Nephron progenitor cell (in vitro differentiated cells): ENCODE results near the gene RMND5A.
A peak's percentile ranks its signal among the peaks of the same experiment; 100 is the strongest.

Source experiments
- DNase-seq: peaks from one replicate; pipeline ENCODE4 v3.0.0; 2021
- H3K27ac Mint-ChIP-seq: 2 replicates; pipeline ENCODE4 v1.8.0; 2021; ENCODE audit warnings: mild to moderate bottlenecking, moderate library complexity, mixed read lengths
- H3K27me3 Mint-ChIP-seq: 2 replicates; pipeline ENCODE4 v1.8.0; 2021; ENCODE audit warnings: mild to moderate bottlenecking, low read depth, mixed read lengths; ENCODE audit not compliant: poor library complexity
- H3K36me3 Mint-ChIP-seq: 2 replicates; pipeline ENCODE4 v1.8.0; 2021; ENCODE audit warnings: low read depth, mixed read lengths
- H3K4me1 Mint-ChIP-seq: 2 replicates; pipeline ENCODE4 v1.8.0; 2021; ENCODE audit warnings: mixed read lengths
- H3K4me3 Mint-ChIP-seq: 2 replicates; pipeline ENCODE4 v1.8.0; 2021; ENCODE audit warnings: mild to moderate bottlenecking, moderate library complexity, mixed read lengths
- H3K9me3 Mint-ChIP-seq: 2 replicates; pipeline ENCODE4 v1.8.0; 2021; ENCODE audit warnings: mild to moderate bottlenecking, moderate library complexity, mixed read lengths
- TF ChIP-seq, protein P1 (sequence below): fragments of 200-600 bp; sonication (generic); IDR thresholded peaks from 2 replicates; pipeline ENCODE4 v1.5.0; 2021; ENCODE audit warnings: antibody characterized with exemption

Gene RMND5A

DNA sequence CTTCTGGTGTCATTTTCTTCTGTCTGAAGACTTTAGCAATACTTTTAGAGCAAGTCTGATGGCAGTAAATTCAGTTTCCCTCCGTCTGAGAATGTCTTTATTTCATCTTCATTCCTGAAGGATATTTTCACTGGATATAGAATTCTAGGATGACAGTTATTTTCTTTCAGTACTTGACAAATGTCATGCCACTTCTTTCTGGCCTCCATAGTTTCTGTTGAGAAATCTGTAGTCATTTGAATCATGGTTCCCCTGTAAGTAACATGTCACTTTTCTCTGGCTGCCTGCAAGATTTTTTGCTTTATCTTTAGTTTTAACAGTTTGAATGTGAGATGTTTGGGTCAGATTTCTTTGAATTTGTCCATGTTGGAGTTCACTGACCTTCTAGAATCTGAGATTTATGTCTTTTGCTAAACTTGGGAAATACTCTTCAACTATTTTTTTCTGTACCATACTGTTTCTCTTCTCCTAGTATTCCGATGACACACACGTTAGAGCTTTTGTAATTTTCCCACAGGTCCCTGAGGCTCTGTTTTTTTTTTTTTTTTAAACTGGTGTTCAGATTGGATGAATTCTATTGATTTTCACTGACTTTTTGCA, 30.2 kb downstream of the RMND5A start:
- no peak for DNase-seq
- TF ChIP-seq, protein P1, sequence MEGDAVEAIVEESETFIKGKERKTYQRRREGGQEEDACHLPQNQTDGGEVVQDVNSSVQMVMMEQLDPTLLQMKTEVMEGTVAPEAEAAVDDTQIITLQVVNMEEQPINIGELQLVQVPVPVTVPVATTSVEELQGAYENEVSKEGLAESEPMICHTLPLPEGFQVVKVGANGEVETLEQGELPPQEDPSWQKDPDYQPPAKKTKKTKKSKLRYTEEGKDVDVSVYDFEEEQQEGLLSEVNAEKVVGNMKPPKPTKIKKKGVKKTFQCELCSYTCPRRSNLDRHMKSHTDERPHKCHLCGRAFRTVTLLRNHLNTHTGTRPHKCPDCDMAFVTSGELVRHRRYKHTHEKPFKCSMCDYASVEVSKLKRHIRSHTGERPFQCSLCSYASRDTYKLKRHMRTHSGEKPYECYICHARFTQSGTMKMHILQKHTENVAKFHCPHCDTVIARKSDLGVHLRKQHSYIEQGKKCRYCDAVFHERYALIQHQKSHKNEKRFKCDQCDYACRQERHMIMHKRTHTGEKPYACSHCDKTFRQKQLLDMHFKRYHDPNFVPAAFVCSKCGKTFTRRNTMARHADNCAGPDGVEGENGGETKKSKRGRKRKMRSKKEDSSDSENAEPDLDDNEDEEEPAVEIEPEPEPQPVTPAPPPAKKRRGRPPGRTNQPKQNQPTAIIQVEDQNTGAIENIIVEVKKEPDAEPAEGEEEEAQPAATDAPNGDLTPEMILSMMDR, result no peak

DNA sequence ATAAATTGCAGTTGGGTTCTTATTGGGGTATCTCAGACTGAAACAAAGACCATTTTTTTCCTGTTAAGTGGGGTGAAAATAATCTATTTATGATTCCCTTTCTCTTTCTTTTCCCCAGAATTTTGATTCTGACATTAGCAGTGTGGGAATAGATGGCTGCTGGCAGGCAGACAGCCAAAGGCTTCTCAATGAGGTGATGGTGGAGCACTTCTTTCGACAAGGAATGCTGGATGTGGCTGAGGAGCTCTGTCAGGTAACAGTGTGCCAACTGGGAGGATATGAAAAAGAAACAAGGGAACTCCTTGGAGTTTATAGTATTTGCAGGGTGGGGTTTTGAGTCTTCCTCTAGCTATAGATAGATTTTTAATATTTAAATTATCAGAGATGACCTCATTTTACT, 31.7 kb downstream of the RMND5A start:
- peaks cover 40% of the 10 kb centered on the region for H3K9me3 Mint-ChIP-seq
- TF ChIP-seq, protein P1, result no peak
- H3K36me3 Mint-ChIP-seq, result peaks cover 98% of the 10 kb centered on the region
- H3K4me3 Mint-ChIP-seq, result no peak overlapping the region
- no peaks in the 10 kb centered on the region for H3K27me3 Mint-ChIP-seq
- no peaks in the 10 kb centered on the region for H3K4me1 Mint-ChIP-seq
- no peak overlapping the region for H3K27ac Mint-ChIP-seq
- no peak for DNase-seq

More for the DNA sequence above, 30.2 kb downstream of the RMND5A start:
- Mint-ChIP-seq H3K36me3 (peaks cover 97% of the 10 kb centered on the region), H3K9me3 (peaks cover 40% of the 10 kb centered on the region), H3K4me3 (no peak overlapping the region), H3K27me3 (no peaks in the 10 kb centered on the region), H3K4me1 (no peaks in the 10 kb centered on the region), H3K27ac (no peak overlapping the region)

DNA sequence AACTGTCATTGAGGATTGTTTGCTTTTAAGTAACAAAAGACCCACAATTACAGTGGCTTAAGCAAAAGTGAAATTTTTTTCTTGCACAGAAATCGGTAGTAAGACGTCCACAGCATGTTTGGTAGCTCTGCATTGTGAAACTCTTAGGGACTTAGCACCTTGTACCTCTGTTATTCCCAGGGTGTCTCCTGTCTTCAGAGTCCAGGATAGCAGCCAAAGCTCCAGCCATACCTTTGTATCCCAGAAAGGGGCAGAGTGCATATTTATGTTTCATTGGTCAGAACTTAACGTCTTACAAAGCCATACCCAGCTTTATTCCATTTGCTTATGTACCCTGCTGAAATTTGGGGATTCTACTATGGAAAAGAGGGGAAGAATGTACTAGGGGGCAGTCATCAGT, 32.8 kb downstream of the RMND5A start:
- Mint-ChIP-seq H3K27ac (no peak overlapping the region), H3K27me3 (no peaks in the 10 kb centered on the region), H3K36me3 (peaks cover 98% of the 10 kb centered on the region), H3K9me3 (peaks cover 40% of the 10 kb centered on the region), H3K4me1 (no peaks in the 10 kb centered on the region), H3K4me3 (no peak overlapping the region)
- DNase-seq, result no peak
- TF ChIP-seq, protein P1, result no peak

DNA sequence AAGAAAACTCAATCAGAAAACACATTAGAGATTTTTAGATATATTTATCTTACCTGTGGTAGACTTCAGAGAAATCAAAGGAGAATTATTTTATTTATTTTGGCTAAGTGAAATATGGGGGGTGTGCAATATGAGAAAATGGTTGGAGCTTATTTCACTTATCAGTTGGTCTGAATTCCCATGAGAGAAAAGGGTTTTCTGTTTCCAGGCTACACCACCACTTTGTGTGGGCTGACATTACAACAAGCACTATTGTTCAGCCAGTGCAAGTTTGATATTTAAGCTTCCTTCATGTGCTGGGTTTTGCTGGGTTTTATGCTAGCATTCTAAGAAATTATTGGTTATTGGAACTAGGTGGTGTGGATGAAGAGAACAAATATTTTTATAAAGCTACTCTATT, 33.5 kb downstream of the RMND5A start:
- H3K27ac Mint-ChIP-seq, result no peak overlapping the region
- TF ChIP-seq, protein P1, result no peak
- no peaks in the 10 kb centered on the region for H3K4me1 Mint-ChIP-seq
- no peaks in the 10 kb centered on the region for H3K27me3 Mint-ChIP-seq
- DNase-seq, result no peak
- peaks cover 40% of the 10 kb centered on the region for H3K9me3 Mint-ChIP-seq
- H3K36me3 Mint-ChIP-seq, result peaks cover 92% of the 10 kb centered on the region
- no peak overlapping the region for H3K4me3 Mint-ChIP-seq

DNA sequence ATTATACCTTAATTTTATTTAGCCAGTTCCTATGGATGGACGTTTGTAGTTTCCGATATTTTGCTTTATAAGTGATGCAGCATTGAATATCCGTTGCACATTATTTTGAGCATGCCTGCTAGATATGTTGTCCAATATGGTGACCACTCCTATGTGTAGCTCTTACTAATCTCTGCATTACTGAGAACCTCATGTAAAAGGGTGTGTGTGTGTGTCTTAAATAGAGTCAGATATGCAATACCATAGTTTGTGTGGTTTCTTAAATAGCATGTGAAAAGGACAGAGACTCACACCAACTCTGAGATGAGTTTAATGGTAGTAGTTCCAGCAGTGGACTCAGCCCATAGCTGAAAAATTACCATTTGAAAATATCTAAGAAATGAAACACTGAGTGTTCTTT, 38.3 kb downstream of the RMND5A start:
- Mint-ChIP-seq H3K36me3 (peaks cover 66% of the 10 kb centered on the region), H3K9me3 (no peaks in the 10 kb centered on the region), H3K4me1 (no peaks in the 10 kb centered on the region), H3K27ac (no peak overlapping the region), H3K27me3 (no peaks in the 10 kb centered on the region), H3K4me3 (no peak overlapping the region)
- TF ChIP-seq, protein P1, result no peak
- DNase-seq, result no peak

DNA sequence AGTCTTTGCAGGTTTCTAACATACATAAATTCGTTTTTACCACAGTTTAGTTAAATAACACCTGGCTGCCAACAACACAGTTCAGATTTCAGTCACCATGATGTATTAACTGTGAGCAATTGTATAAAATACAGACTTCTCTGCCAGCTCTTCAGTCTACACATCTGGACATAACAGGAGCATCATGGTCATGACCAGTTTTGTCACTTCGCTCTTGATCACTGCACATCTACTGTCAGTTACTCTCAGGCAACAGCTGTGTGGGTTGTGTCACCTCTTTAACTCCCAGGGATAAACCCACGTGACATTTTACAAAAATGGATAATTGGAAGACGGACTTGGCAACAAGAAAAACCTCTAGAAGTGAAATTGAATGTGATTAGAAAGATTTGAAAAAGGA, 40.3 kb downstream of the RMND5A start:
- H3K4me3 Mint-ChIP-seq, result no peak overlapping the region

More for the DNA sequence above, 40.3 kb downstream of the RMND5A start:
- peaks cover 7% of the 10 kb centered on the region for H3K4me1 Mint-ChIP-seq
- TF ChIP-seq, protein P1, result no peak
- H3K36me3 Mint-ChIP-seq, result peaks cover 51% of the 10 kb centered on the region
- H3K9me3 Mint-ChIP-seq, result no peaks in the 10 kb centered on the region
- H3K27me3 Mint-ChIP-seq, result no peaks in the 10 kb centered on the region
- H3K27ac Mint-ChIP-seq, result peak overlapping the region; percentile 6
- DNase-seq, result no peak
